ENCODE results near the gene DGKD. TPM values are rescaled to one million over a fixed set of nuclear protein-coding genes. Genes with fewer than 3 reads are reported as not detected.

The DGKD gene
- total and polyA plus RNA-seq, 2 donors (not counting 1 experiment from before 2014, with no cell fraction given), result 224 to 396 TPM

GRCh38 chr2:233485726-233486125 lies 131.4 kb downstream of the DGKD start:
- Histone ChIP-seq H3K4me3 (ENCODE audit: control extremely low read depth in 1 of 5, extremely low read depth in 1 of 5, insufficient read depth in 1 of 5, low read depth in 2 of 5, low read length in 4 of 5) (no peak overlapping the region), H4K20me1 (ENCODE audit: control insufficient read depth, insufficient read depth, low read length, poor library complexity, severe bottlenecking) (no peaks in the 10 kb centered on the region), H3K27ac (ENCODE audit: low read length in 2 of 2) (no peak overlapping the region), H3K27me3 (replicated peaks in 1 of 4; ENCODE audit: control extremely low read depth in 1 of 4, control insufficient read depth in 3 of 4, insufficient read depth in 4 of 4, low read length in 3 of 4) (no peaks in the 10 kb centered on the region), H3K4me1 (ENCODE audit: control insufficient read depth in 2 of 2, insufficient read depth in 2 of 2, low read length in 2 of 2) (no peaks in the 10 kb centered on the region), H3K36me3 (replicated peaks in 1 of 2; ENCODE audit: control extremely low read depth in 1 of 2, control insufficient read depth in 1 of 2, extremely low read depth in 1 of 2, insufficient read depth in 2 of 2, low read length in 1 of 2) (peaks cover 0 to 26% of the 10 kb centered on the region in 2 experiments), H3K79me2 (ENCODE audit: control insufficient read depth, insufficient read depth, low read length) (no peaks in the 10 kb centered on the region), H3K9me3 (ENCODE audit: control extremely low read depth in 1 of 3, control insufficient read depth in 2 of 3, insufficient read depth in 1 of 3, low read length in 2 of 3) (no peaks in the 10 kb centered on the region), H3K9ac (ENCODE audit: low read length) (no peak overlapping the region), H3K4me2 (replicated peaks; ENCODE audit: low read depth, low read length, poor library complexity, severe bottlenecking) (no peak overlapping the region), H2AFZ (ENCODE audit: insufficient read depth, low read depth, low read length, poor library complexity, severe bottlenecking) (no peak overlapping the region)
- no peak for TF ChIP-seq CTCF (IDR thresholded peaks at IDR 0.05)
- no peak for TF ChIP-seq EZH2 (IDR thresholded peaks at IDR 0.05; ENCODE audit: borderline replicate concordance, insufficient read depth, low read depth, low read length, poor library complexity, severe bottlenecking)
- H3K9me3 Mint-ChIP-seq (ENCODE audit: insufficient read depth), result no peaks in the 10 kb centered on the region
- no peak overlapping the region for H3K4me3 Mint-ChIP-seq
- no peak for ATAC-seq (ENCODE audit: low read depth)
- CTCF ChIA-PET, result interaction anchor here (1.0 kb wide), 1 partner anchor 10 kb away, joined by 3 read pairs; no protein-coding TSS in a partner anchor
- DNase-seq, result no peak
- H3K4me1 Mint-ChIP-seq, result peaks cover 2% of the 10 kb centered on the region
- no peak overlapping the region for H3K27ac Mint-ChIP-seq
- no peaks in the 10 kb centered on the region for H3K27me3 Mint-ChIP-seq
- POLR2A ChIA-PET, result no interaction called here
- intact Hi-C loops (cut with micrococcal nuclease), result no loop called here
- WGBS (ENCODE audit: insufficient coverage), result 97% methylated on average over 11 of the region's 15 CpGs

GRCh38 chr2:233486357-233486756 lies 132.1 kb downstream of the DGKD start:
- Histone ChIP-seq H4K20me1 (ENCODE audit: control insufficient read depth, insufficient read depth, low read length, poor library complexity, severe bottlenecking) (no peaks in the 10 kb centered on the region), H3K4me1 (ENCODE audit: control insufficient read depth in 2 of 2, insufficient read depth in 2 of 2, low read length in 2 of 2) (no peaks in the 10 kb centered on the region), H3K9ac (ENCODE audit: low read length) (no peak overlapping the region), H3K27me3 (replicated peaks in 1 of 4; ENCODE audit: control extremely low read depth in 1 of 4, control insufficient read depth in 3 of 4, insufficient read depth in 4 of 4, low read length in 3 of 4) (no peaks in the 10 kb centered on the region), H2AFZ (ENCODE audit: insufficient read depth, low read depth, low read length, poor library complexity, severe bottlenecking) (no peak overlapping the region), H3K27ac (ENCODE audit: low read length in 2 of 2) (no peak overlapping the region), H3K9me3 (ENCODE audit: control extremely low read depth in 1 of 3, control insufficient read depth in 2 of 3, insufficient read depth in 1 of 3, low read length in 2 of 3) (no peaks in the 10 kb centered on the region), H3K4me3 (ENCODE audit: control extremely low read depth in 1 of 5, extremely low read depth in 1 of 5, insufficient read depth in 1 of 5, low read depth in 2 of 5, low read length in 4 of 5) (no peak overlapping the region), H3K4me2 (replicated peaks; ENCODE audit: low read depth, low read length, poor library complexity, severe bottlenecking) (no peak overlapping the region), H3K79me2 (ENCODE audit: control insufficient read depth, insufficient read depth, low read length) (no peaks in the 10 kb centered on the region), H3K36me3 (replicated peaks in 1 of 2; ENCODE audit: control extremely low read depth in 1 of 2, control insufficient read depth in 1 of 2, extremely low read depth in 1 of 2, insufficient read depth in 2 of 2, low read length in 1 of 2) (peaks cover 2 to 24% of the 10 kb centered on the region in 2 experiments)
- Mint-ChIP-seq H3K4me1 (peaks cover 2% of the 10 kb centered on the region), H3K27ac (peak overlapping the region; percentile 33), H3K9me3 (ENCODE audit: insufficient read depth) (no peaks in the 10 kb centered on the region), H3K4me3 (no peak overlapping the region), H3K27me3 (no peaks in the 10 kb centered on the region)
- CTCF ChIA-PET, result no interaction called here
- no peak for TF ChIP-seq CTCF (IDR thresholded peaks at IDR 0.05)
- TF ChIP-seq EZH2 (IDR thresholded peaks at IDR 0.05; ENCODE audit: borderline replicate concordance, insufficient read depth, low read depth, low read length, poor library complexity, severe bottlenecking), result no peak
- no peak for DNase-seq
- POLR2A ChIA-PET, result no interaction called here
- ATAC-seq (ENCODE audit: low read depth), result no peak
- intact Hi-C loops (cut with micrococcal nuclease), result no loop called here
- WGBS (ENCODE audit: insufficient coverage), result 100% methylated on average over 4 of the region's 4 CpGs
